Effector memory CD4-positive, alpha-beta T cell (primary cell): ENCODE results near the gene ANKS6.
A peak's percentile ranks its signal among the peaks of the same experiment; 100 is the strongest.

ENCODE experiments used
- DNase-seq, 3 donors: peaks; one replicate each; pipeline ENCODE4 v3.0.0-alpha.2; 2020
- H3K27ac ChIP-seq: 2 replicates; pipeline ENCODE4 v1.7.0; 2013; ENCODE audit warnings: mild to moderate bottlenecking, low read length, moderate library complexity; ENCODE audit not compliant: insufficient read depth, poor library complexity, severe bottlenecking
- H3K27me3 ChIP-seq: replicated peaks from 2 replicates; pipeline ENCODE4 v1.7.0; 2013; ENCODE audit warnings: mild to moderate bottlenecking, low read length; ENCODE audit not compliant: insufficient read depth, control insufficient read depth, poor library complexity, severe bottlenecking
- H3K36me3 ChIP-seq: 2 replicates; pipeline ENCODE4 v1.7.0; 2013; ENCODE audit warnings: mild to moderate bottlenecking, low read length, moderate library complexity; ENCODE audit not compliant: control insufficient read depth, insufficient read depth
- H3K4me1 ChIP-seq: 2 replicates; pipeline ENCODE4 v1.7.0; 2013; ENCODE audit warnings: low read length, mild to moderate bottlenecking; ENCODE audit not compliant: control insufficient read depth, insufficient read depth, poor library complexity, severe bottlenecking
- H3K4me3 ChIP-seq: 2 replicates; pipeline ENCODE4 v1.7.0; 2013; ENCODE audit warnings: low read length, low read depth, mild to moderate bottlenecking; ENCODE audit not compliant: insufficient read depth, poor library complexity, severe bottlenecking
- H3K9me3 ChIP-seq: 2 replicates; pipeline ENCODE4 v1.7.0; 2013; ENCODE audit warnings: mild to moderate bottlenecking, low read length, moderate library complexity; ENCODE audit not compliant: control insufficient read depth

Gene ANKS6

DNA sequence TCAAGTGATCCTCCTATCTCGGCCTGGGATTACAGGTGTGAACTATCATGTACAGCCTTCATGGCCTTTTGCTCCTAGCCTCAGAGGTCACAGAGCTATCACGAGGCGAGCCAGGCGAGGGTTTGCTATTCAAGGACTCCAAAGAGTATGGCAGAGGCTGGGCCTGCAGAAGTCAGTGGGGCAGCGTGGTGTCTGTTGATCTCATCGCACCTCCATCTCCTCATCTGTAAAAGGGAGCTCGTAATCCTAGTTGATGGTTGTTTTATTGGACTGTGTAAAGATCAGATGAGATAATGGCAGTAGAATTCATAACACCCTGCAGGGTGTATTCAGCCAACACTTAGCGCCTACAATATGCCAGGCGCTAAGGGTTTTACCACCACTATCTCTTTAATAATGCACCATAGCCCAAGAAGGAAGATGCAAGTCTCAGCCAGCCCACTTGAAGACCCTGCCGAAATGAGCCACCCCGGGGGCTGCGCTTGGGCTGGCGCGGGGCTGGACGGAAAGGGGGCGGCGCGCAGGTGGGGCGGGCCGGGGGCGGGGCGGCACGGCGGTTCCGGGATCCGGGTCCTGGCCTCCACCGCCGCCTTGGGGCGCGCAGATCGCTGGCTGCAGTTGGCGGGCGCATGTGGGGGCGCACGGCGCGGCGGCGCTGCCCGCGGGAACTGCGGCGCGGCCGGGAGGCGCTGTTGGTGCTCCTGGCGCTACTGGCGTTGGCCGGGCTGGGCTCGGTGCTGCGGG is 10.9 kb upstream of the ANKS6 start, which contains the start of gene GALNT12:
Gene GALNT12, plus strand, starts transcription at position 601 of the 744 bp plus-strand sequence. Its CDS starts 29 bp downstream, at position 630.
- Histone ChIP-seq H3K36me3 (no peaks in the 10 kb centered on the region), H3K27ac (no peak within 1 kb of the TSS), H3K9me3 (no peaks in the 10 kb centered on the region), H3K4me1 (peaks cover 8% of the 10 kb centered on the region), H3K27me3 (no peaks in the 10 kb centered on the region), H3K4me3 (peak within 1 kb of the TSS; percentile 70)
- peak; percentile 15 to 33 (median 18) for DNase-seq

DNA sequence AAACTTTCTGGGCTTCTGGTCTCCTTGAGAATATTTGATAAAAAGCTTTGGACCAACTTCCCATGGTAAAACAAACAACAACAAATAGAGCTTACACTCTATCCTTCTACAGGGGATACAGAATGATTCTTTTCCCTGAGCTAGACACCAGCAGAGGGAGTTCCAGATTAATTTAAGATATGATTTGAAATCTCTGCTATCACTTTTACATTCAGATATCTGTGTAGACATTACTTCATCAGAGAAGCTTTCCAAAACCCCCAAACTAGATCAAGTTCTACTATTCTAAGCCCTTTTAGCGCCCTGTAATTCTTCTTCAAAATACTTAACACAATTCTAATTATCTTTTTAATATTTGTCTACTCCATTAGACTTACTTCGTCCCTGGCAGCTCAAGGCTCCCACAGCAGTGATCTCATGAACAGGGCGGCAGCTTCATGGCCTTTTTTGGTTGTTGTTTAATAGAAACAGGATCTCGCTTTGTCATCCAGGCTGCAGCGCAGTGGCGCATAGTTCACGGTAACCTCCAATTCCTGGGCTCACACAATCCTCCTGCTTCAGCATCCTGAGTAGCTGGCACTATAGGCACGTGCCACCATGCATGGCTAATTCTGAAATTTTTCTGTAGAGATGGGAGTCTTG is 10.2 kb upstream of the ANKS6 start:
- H3K36me3 ChIP-seq, result no peaks in the 10 kb centered on the region
- no peak overlapping the region for H3K27ac ChIP-seq
- no peak overlapping the region for H3K4me3 ChIP-seq
- peaks cover 8% of the 10 kb centered on the region for H3K4me1 ChIP-seq
- H3K27me3 ChIP-seq, result no peaks in the 10 kb centered on the region
- no peaks in the 10 kb centered on the region for H3K9me3 ChIP-seq
- DNase-seq, result no peak

GRCh38 chr9:98805506-98806272 is 9.3 kb upstream of the ANKS6 start:
- Histone ChIP-seq H3K9me3 (no peaks in the 10 kb centered on the region), H3K4me3 (no peak overlapping the region), H3K36me3 (no peaks in the 10 kb centered on the region), H3K27ac (no peak overlapping the region), H3K4me1 (peaks cover 8% of the 10 kb centered on the region), H3K27me3 (no peaks in the 10 kb centered on the region)
- DNase-seq, result no peak

DNA sequence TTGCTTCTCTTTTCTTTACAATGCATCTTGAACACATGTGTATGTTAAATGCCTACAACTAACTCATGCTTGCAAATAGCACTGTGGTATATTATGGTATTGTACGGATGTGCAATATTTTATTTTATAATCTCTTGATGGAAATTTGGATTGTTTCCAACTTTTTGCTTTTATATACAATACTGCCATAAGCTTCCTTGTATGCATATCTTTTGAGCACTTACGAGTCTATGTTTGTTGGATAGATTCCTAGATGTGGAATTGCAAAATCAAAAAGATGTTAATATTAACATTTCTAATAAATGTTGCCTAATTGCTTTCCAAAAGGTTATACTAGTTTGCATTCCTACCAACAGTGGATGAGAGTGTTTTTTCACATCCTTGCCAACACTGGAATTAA is 7.7 kb upstream of the ANKS6 start:
- DNase-seq, result no peak
- Histone ChIP-seq H3K27ac (no peak overlapping the region), H3K4me1 (peaks cover 8% of the 10 kb centered on the region), H3K27me3 (no peaks in the 10 kb centered on the region), H3K9me3 (no peaks in the 10 kb centered on the region), H3K36me3 (no peaks in the 10 kb centered on the region), H3K4me3 (no peak overlapping the region)

GRCh38 chr9:98801969-98802371 is 5.6 kb upstream of the ANKS6 start:
- Histone ChIP-seq H3K36me3 (no peaks in the 10 kb centered on the region), H3K9me3 (no peaks in the 10 kb centered on the region), H3K27ac (no peak overlapping the region), H3K4me1 (no peaks in the 10 kb centered on the region), H3K27me3 (no peaks in the 10 kb centered on the region), H3K4me3 (no peak overlapping the region)
- DNase-seq, result no peak

GRCh38 chr9:98801561-98801960 is 5.2 kb upstream of the ANKS6 start:
- H3K9me3 ChIP-seq, result no peaks in the 10 kb centered on the region
- H3K27ac ChIP-seq, result no peak overlapping the region
- no peak for DNase-seq
- no peaks in the 10 kb centered on the region for H3K27me3 ChIP-seq
- no peak overlapping the region for H3K4me3 ChIP-seq
- H3K4me1 ChIP-seq, result no peaks in the 10 kb centered on the region
- H3K36me3 ChIP-seq, result no peaks in the 10 kb centered on the region

DNA sequence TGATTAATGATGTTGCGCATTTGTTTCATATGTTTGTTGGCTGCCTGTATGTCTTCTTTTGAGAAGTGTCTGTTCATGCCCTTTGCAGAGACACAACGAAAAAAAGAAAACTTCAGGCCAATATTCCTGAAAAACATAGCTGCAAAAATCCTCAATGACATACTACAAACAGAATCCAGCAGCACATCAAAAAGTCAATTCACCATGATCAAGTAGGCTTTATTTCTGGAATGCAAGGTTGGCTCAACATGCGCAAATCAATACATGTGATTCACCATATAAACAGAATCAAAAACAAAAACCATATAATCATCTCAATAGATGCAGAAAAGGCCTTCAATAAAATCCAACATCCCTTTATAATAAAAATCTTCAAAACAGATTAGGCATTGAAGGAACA is 1.9 kb upstream of the ANKS6 start:
- H3K27ac ChIP-seq, result no peak overlapping the region
- no peak overlapping the region for H3K4me3 ChIP-seq
- H3K9me3 ChIP-seq, result no peaks in the 10 kb centered on the region
- no peaks in the 10 kb centered on the region for H3K36me3 ChIP-seq
- H3K4me1 ChIP-seq, result peaks cover 7% of the 10 kb centered on the region
- DNase-seq, result no peak
- no peaks in the 10 kb centered on the region for H3K27me3 ChIP-seq

DNA sequence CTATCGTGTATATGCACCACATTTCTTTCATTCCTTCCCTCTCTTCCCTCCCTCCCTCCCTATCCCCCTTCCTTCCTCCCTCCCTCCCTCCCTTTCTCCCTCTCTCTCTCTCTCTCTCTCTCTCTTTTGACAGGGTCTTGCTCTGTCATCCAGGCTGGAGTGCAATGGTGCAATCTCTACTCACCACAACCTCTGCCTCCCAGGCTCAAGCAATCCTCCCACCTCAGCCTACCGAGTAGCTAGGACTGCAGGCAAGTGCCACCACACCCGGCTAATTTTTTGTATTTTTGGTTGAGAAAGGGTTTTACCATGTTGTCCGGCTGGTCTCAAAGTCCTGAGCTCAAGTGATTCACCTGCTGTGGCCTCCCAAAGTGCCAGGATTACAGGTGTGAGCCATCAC is 1.1 kb upstream of the ANKS6 start:
- no peak for DNase-seq
- Histone ChIP-seq H3K9me3 (no peaks in the 10 kb centered on the region), H3K36me3 (no peaks in the 10 kb centered on the region), H3K4me1 (peaks cover 7% of the 10 kb centered on the region), H3K4me3 (no peak overlapping the region), H3K27ac (no peak overlapping the region), H3K27me3 (no peaks in the 10 kb centered on the region)

GRCh38 chr9:98795970-98796363 is 388 bp downstream of the ANKS6 start:
- Histone ChIP-seq H3K36me3 (no peaks in the 10 kb centered on the region), H3K9me3 (no peaks in the 10 kb centered on the region), H3K4me3 (peak overlapping the region; percentile 68), H3K27ac (no peak overlapping the region), H3K27me3 (no peaks in the 10 kb centered on the region), H3K4me1 (peaks cover 7% of the 10 kb centered on the region)
- no peak for DNase-seq
